HT-29 (cell line): ENCODE data around the gene UBTD2. TPM values are rescaled to one million over a fixed set of nuclear protein-coding genes. Genes with fewer than 3 reads are reported as not detected.

Source experiments
- DNase-seq: peaks from one replicate; pipeline ENCODE4 v3.0.0-alpha.2; 2015; ENCODE audit warnings: low spot score
- small RNA-seq: library from RNA; depleted of rRNA; stranded (forward); fragments of <200 nt; gene quantifications from one replicate; pipeline ENCODE3, GENCODE V24; 2014
- total RNA-seq: library from RNA; depleted of rRNA; stranded (reverse); fragments of >200 nt; shearing (Covaris generic); gene quantifications from 2 replicates; pipeline ENCODE4 v1.2.3, GENCODE V29; 2014; rRNA removed

Gene UBTD2
- total RNA-seq, 1 experiment from 2014 or later = 9.0 TPM

GRCh38 chr5:172171118-172171517 is 112.4 kb downstream of the UBTD2 start:
- no peak for DNase-seq

- DNase-seq = no peak
Measured at GRCh38 chr5:172170251-172170701, 113.3 kb downstream of the UBTD2 start.

GRCh38 chr5:172169216-172169615 is 114.3 kb downstream of the UBTD2 start:
- no peak for DNase-seq

GRCh38 chr5:172168311-172168710 is 115.3 kb downstream of the UBTD2 start:
- no peak for DNase-seq

GRCh38 chr5:172167895-172168294 is 115.7 kb downstream of the UBTD2 start:
- no peak for DNase-seq

GRCh38 chr5:172166030-172166826 is 117.3 kb downstream of the UBTD2 start:
- DNase-seq = no peak

GRCh38 chr5:172165465-172165864 is 118.1 kb downstream of the UBTD2 start:
- DNase-seq = no peak

GRCh38 chr5:172164769-172165212 is 118.8 kb downstream of the UBTD2 start:
- no peak for DNase-seq

GRCh38 chr5:172163346-172163745 is 120.2 kb downstream of the UBTD2 start:
- DNase-seq = no peak

- no peak for DNase-seq
Measured at GRCh38 chr5:172162987-172163343, 120.6 kb downstream of the UBTD2 start.

GRCh38 chr5:172162323-172162986 is 121.1 kb downstream of the UBTD2 start:
- DNase-seq = peak; percentile 30

- peak; percentile 29 for DNase-seq
Measured at GRCh38 chr5:172160506-172160905, 123.1 kb downstream of the UBTD2 start.

Small RNA genes lying within 50 kb of the gene (small RNA-seq; reads per million reads assigned to genes)
- not detected for gene RF00191

Other genes with a start within 250 kb of the UBTD2 start
- gene STK10, start 95.5 kb downstream of the UBTD2 start, total RNA-seq = 19.0 and 19.9 TPM in 2 replicates
- gene EFCAB9, start 89.6 kb downstream of the UBTD2 start, total RNA-seq = not detected in 2 replicates
- gene SH3PXD2B, start 170.8 kb upstream of the UBTD2 start, total RNA-seq = 1.3 and 1.9 TPM in 2 replicates